GM19438 (cell line): Measurements from ENCODE around the gene TSACC.
"Not testable (repeated sequence)": the region's sequence is repeated elsewhere in the genome, so short reads cannot be mapped to it uniquely, and the experiment has no call there.

Experiments
- ATAC-seq: cut with Tn5 transposase; IDR thresholded peaks from one replicate; pipeline ENCODE4 v1.9.1; 2021; ENCODE audit warnings: low read depth; ENCODE audit not compliant: unreplicated experiment

Gene TSACC

GRCh38 chr1:156338180-156338976, at the start of gene TSACC, which contains the start of gene CCT3:
TSS of gene TSACC (plus strand) at chr1:156338526. CDS start at chr1:156339758, 1,232 bp downstream.
TSS of gene CCT3 (minus strand) at chr1:156338292. CDS start at chr1:156338184, 108 bp downstream.
- peak; percentile 88 for ATAC-seq

DNA sequence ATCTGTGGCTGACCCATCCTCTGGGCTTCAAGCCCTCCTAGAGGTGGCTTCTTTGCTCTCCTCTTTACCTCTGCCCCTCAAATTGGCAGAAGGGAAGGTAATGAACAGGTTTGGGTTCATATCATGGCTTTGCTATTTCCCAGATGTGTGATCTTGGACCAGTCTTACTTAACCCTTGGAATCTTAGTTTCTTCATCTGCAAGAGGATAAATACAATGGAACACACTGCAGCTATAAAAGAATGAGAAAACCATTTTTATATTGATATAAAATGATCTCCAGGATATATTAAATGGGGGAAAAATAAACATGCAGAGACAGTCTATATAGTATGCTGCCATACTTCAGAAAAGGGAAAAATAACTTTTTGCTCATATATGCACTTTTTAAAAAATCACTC, 48.5 kb upstream of the TSACC start:
- no peak for ATAC-seq

- ATAC-seq = no peak
Observed at GRCh38 chr1:156291226-156292061, 46.9 kb upstream of the TSACC start.

- no peak for ATAC-seq
Observed at GRCh38 chr1:156293098-156293434, 45.3 kb upstream of the TSACC start.

DNA sequence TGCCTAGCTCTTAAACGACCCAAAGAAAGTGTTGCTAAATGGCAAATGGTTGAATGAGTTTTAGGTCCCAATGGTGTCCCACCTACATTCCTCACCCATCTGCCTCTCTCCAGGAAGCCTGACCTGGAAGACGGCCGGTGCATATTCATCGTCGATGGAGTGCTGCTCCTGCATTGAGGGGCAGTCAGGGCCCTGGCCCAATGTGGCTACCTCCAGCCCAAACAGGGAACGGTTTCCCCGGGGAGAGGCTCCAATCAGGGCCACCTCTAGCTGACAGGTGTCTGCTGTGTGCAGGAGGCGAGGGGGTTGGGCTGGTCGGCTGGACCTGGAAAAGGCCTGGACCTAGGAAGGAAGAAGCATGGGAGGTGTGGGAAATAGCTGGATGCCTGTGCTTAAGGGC, 44.4 kb upstream of the TSACC start:
- ATAC-seq = no peak

- ATAC-seq = no peak
Observed at GRCh38 chr1:156295391-156295947, 42.9 kb upstream of the TSACC start, which contains the start of gene GLMP. TSS of gene GLMP (minus strand) at chr1:156295679. CDS start at chr1:156295645, 34 bp downstream.

DNA sequence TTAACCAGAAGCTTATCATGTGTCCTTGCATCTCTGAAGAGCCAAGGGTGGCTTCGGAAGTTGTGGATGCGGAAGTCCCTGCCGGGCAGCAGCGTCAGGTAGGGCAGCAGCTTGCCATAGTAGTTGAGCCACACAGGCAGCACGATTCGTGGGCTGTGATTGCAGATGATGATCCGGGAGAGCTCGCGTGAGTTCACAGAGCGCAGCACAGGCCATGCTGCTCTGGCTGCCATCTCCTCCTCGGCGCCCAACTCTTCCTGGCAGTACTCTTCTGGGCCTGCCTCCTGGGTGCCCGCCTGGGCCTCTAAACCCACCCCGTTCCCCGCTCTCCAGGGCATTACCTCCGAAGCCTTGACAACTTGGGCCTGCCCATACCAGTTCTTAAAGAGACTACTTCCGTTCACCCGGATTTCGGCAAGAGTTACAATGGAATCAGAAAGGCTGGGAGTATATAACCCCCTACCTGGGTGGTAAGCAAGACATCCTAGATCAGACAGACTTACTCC, 39.4 kb upstream of the TSACC start, which contains the start of gene VHLL:
VHLL (minus strand) TSS at position 456 of the 506 bp plus-strand sequence; CDS start at position 338, 118 bp downstream.
- no peak for ATAC-seq

GRCh38 chr1:156303241-156303640, 35.1 kb upstream of the TSACC start:
- no peak for ATAC-seq

GRCh38 chr1:156305215-156305614, 33.1 kb upstream of the TSACC start:
- no peak for ATAC-seq

GRCh38 chr1:156308078-156308477, 30.2 kb upstream of the TSACC start:
- no peak for ATAC-seq

GRCh38 chr1:156310962-156311361, 27.4 kb upstream of the TSACC start:
- no peak for ATAC-seq

GRCh38 chr1:156316909-156317308, 21.4 kb upstream of the TSACC start:
- ATAC-seq = no peak

GRCh38 chr1:156319664-156320063, 18.7 kb upstream of the TSACC start:
- ATAC-seq = no peak

DNA sequence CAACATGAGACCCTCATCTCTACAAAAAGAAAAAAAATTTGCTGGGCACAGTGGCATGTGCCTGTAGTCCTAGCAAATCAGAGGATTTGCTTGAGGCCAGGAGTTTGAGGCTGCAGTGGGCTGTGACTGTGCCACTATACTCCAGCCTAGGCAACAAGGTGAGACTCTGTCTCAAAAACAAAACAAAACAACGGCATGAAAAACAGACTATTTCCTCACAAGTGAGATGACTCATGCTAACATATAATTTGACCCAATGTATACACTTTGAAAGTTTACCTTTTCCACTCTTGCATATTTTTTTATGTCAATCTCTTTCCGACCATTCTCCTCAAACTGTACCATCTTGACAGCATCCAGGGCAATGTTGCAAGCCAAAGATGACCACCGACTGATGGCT, 17.8 kb upstream of the TSACC start:
- no peak for ATAC-seq

DNA sequence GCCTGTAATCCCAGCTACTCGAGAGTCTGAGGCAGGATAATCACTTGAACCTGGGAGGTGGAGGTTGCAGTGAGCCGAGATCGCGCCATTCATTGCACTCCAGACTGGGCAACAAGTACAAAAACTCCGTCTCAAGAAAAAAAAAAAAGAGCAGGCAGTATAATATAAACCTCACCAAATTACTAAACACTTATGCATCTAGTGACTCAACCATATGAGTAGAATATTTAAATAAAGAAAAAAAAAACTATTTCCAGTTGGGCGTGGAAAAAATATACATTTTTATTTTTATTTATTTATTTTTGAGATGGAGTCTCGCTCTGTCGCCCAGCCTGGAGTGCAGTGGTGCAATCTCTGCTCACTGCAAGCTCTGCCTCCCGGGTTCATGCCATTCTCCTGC, 15.1 kb upstream of the TSACC start:
- ATAC-seq = not testable (repeated sequence)

DNA sequence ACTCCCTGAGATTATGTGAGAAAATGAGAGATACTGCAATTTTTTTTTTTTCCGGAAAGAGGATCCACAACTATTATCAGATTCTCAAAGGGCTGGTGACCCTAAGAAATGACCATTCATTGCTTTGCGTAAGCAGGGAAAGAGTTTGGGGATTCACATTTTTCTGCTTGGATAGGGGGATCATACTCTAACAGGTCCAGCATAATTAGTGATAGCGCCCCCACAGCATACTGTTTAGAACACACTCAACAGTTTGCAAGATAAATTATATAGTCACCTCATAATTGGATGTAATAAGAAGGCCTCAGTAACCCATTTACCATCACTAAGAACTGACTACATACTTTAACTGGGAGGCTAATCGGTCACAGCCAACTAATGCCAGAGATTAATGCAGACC, 2.1 kb upstream of the TSACC start:
- no peak for ATAC-seq

- ATAC-seq = no peak
Observed at GRCh38 chr1:156337052-156337887, 1.1 kb upstream of the TSACC start.

DNA sequence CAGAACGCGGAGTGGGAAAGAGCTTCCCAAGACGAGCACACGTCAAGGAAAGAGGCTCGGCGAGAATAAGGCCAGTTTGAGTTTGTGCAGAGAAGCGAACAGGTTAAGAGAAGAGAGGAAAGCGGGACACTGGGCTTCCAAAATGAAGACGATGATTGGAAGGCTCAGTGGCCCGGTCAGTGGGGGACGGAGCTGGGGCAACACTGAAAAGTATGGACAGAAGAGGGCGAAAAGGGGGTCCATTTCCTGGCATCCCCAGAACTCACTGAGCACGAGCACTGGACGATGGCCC, 492 bp upstream of the TSACC start:
- ATAC-seq = no peak

DNA sequence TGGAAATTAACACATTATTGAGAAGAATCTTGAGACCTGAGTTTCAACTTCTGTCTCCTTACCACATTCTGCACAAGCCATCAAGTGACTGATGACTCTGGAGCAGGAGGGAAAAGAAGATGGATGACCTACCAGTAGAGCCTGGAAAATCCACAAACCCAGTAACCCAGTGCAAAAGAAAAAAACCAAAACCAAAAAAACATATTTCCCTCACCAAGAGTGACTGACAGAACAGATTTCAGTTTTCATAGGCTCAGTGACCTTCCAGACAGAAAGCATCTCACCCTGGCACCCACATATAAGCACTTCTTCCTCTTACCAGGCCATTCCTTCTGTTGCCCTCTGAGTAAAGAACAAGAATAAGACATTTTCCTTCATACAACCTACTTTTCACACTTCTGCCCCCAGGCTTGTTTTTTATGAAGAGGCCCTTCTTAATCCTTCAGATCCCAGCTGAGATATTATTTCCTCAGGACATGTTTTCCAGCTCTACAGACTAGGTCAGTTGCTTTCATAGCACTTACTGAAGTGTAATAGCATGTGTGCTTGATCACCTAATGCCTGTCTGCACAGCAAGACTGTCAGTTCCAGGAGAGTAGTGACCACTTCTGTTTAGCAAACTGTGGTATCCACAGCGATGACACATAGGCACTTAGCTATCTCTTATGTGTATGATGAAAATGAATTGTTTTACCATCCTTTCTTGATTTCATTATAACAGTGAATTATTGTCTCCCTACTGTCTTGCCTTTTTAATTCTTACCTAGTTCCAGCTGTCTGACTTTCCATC, 4.0 kb downstream of the TSACC start:
- ATAC-seq = no peak

DNA sequence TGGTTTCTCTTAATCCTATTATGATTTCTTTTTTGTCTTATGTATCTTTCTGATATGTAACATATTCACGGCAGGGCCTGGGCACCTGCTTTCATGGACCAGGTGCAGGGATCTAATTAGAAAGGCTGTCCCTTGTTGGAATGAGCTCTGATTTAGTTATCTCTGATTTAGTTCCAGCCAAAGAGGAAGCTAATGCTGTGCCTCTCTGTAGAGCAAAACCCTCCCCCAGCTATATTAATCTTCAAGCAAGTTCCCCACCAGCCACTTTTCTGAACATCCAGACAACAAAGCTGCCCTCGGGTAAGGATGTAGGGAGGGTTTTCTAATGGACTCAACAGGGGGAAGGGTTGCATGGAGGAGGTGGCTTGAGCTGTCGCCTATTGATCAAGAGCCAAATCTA, 6.1 kb downstream of the TSACC start:
- ATAC-seq = no peak
